Heart left ventricle (tissue), 13 donors: ENCODE measurements around the gene LYRM1.

ENCODE experiments used
- POLR2A ChIP-seq, 2 donors: fragments of 450-650 bp; IDR thresholded peaks; one replicate each; pipeline ENCODE4 v1.6.1; 2017; ENCODE audit warnings: antibody characterized with exemption in 2 of 2, mild to moderate bottlenecking in 2 of 2, moderate library complexity in 2 of 2
- TF ChIP-seq, protein P1 (sequence below), 12 donors: fragments of 200-600 bp; sonication (generic) in 4 of 12; IDR thresholded peaks; one replicate each; pipeline versions ENCODE4 v1.5.0 to v1.8.0; 2018 to 2022; ENCODE audit warnings: antibody characterized with exemption in 12 of 12, mild to moderate bottlenecking in 5 of 12
- donor health status: ischemic (EF 13 %, LVEDD 7.1; RV severe dilation, severe dysfunction).
- donor health status: DM: no; HTN: yes; CAD: no.
- donor health status: DM: no; HTN: no; CAD: no.
- donor health status: ischemic (EF 25% LVEDD 6.9; RV normal size, moderate dysfunction).
- donor health status: ischemic (EF 25% LVEDD 5.7; RV mildly dilated, moderate dysfunction).
- donor health status: ischemic (EF 35%, LVEDD 5.7; RV mildly dilated, moderate dysfunction).
- donor health status: nonischemic (EF 11% LVEDD 7.7; RV severe dilation, severe dysfunction).
- donor health status: DM: yes; HTN: yes; CAD: no.
- donor health status: PGD.
- donor health status: ischemic (EF 29% LVEDD 5.4; RV normal size, mild dysfunction).
- donor health status: nonischemic (EF 23%, LVEDD 6.1; RV moderate dilation, normal function).

DNA sequence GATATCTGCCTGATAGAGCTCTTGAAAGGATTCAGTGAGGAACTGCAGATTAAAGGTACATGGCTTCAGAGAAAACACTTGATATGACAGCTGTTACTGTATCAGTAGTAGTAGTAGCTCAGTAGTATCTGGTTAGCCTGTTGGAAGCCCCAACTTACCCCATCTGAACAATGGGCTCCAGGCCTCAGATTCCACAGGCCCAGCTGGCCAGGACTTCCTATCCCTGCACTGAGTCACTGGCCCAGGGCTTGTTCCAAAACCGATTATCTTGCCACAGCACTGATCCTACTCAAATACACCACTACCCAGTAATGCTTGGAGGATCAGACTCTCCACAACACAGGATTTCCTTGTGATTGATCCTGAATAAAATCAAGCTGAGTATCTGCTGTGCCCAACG lies 33.0 kb upstream of the LYRM1 start:
- TF ChIP-seq, protein P1, sequence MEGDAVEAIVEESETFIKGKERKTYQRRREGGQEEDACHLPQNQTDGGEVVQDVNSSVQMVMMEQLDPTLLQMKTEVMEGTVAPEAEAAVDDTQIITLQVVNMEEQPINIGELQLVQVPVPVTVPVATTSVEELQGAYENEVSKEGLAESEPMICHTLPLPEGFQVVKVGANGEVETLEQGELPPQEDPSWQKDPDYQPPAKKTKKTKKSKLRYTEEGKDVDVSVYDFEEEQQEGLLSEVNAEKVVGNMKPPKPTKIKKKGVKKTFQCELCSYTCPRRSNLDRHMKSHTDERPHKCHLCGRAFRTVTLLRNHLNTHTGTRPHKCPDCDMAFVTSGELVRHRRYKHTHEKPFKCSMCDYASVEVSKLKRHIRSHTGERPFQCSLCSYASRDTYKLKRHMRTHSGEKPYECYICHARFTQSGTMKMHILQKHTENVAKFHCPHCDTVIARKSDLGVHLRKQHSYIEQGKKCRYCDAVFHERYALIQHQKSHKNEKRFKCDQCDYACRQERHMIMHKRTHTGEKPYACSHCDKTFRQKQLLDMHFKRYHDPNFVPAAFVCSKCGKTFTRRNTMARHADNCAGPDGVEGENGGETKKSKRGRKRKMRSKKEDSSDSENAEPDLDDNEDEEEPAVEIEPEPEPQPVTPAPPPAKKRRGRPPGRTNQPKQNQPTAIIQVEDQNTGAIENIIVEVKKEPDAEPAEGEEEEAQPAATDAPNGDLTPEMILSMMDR (IDR thresholded peaks at IDR 0.05), result no peak
- no peak for TF ChIP-seq POLR2A (IDR thresholded peaks at IDR 0.05)
